Esophagus (tissue), 2 donors: ENCODE results near the gene WAC. TPM values are rescaled to one million over a fixed set of nuclear protein-coding genes. Genes with fewer than 3 reads are reported as not detected.

ENCODE experiments used
- H3K27ac ChIP-seq, 2 donors: one replicate each; pipeline ENCODE4 v1.5.1; 2013; ENCODE audit warnings: low read depth in 2 of 2, mild to moderate bottlenecking in 2 of 2, inconsistent platforms in 1 of 2, low read length in 1 of 2, moderate library complexity in 1 of 2
- H3K27me3 ChIP-seq, 2 donors: one replicate each; pipeline ENCODE4 v1.6.1; 2013; ENCODE audit warnings: low read length in 2 of 2, control low read depth in 1 of 2, mild to moderate bottlenecking in 1 of 2; ENCODE audit not compliant: insufficient read depth in 2 of 2, control insufficient read depth in 1 of 2
- H3K36me3 ChIP-seq, 2 donors: one replicate each; pipeline ENCODE4 v1.6.1; 2013; ENCODE audit warnings: low read length in 1 of 2; ENCODE audit not compliant: control insufficient read depth in 2 of 2, insufficient read depth in 2 of 2
- H3K4me1 ChIP-seq, 2 donors: one replicate each; pipeline ENCODE4 v1.6.1; 2013; ENCODE audit warnings: low read length in 1 of 2; ENCODE audit not compliant: control insufficient read depth in 2 of 2, insufficient read depth in 2 of 2
- H3K4me3 ChIP-seq, 2 donors: one replicate each; pipeline ENCODE4 v1.5.1; 2013; ENCODE audit warnings: low read length in 2 of 2, mild to moderate bottlenecking in 2 of 2, low read depth in 1 of 2, moderate library complexity in 1 of 2
- H3K9me3 ChIP-seq, 2 donors: one replicate each; pipeline ENCODE4 v1.6.1; 2013; ENCODE audit warnings: mild to moderate bottlenecking in 2 of 2, low read depth in 1 of 2, low read length in 1 of 2, moderate library complexity in 1 of 2; ENCODE audit not compliant: control insufficient read depth in 2 of 2, insufficient read depth in 1 of 2
- WGBS, 2 donors: extraction: QIAGEN DNeasy Blood & Tissue Kit; methylation state at CpG; one replicate each; pipeline ENCODE4 v1.1.7; 2013; 5-methylcytosine and 5-hydroxymethylcytosine counted together
- polyA plus RNA-seq, 2 donors: library from polyadenylated mRNA; stranded (reverse); fragments of 200-250 nt; gene quantifications; one replicate each; pipeline ENCODE4 v1.2.3, GENCODE V29; 2013
- donor health status: healthy with polysubstance abuse.
- donor health status: Bipolar disorder and iron deficiency.

The WAC gene
- polyA plus RNA-seq, 2 donors: 20.5 to 33.3 TPM

- Histone ChIP-seq H3K36me3 (peaks cover 0 to 3% of the 10 kb centered on the region in 2 donors), H3K27me3 (no peaks in the 10 kb centered on the region), H3K4me3 (no peak overlapping the region), H3K27ac (no peak overlapping the region), H3K4me1 (no peaks in the 10 kb centered on the region), H3K9me3 (no peaks in the 10 kb centered on the region)
- WGBS, 2 donors: 79 to 90% methylated on average over 5 of the region's 5 CpGs
Observed at GRCh38 chr10:28575852-28576251, 42.9 kb downstream of the WAC start.

DNA sequence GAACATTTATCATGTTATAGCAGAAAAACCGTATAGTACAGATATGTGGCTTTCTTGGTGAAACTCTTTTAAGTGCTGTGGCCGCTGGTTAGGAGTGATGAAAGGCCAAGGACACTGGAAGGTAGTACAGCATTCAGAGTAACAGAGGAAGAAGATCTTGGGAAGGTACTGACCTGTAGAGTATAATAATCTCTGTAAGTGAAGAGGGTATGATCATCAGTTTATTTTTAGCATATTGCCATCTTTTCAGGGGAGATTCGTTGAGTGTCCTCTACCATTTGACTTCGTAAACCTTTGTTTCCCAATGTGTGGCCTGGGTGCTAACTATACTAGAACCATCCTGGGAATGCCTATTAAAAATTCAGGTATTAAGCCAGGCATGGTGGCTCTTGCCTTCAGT, 44.6 kb downstream of the WAC start:
- Histone ChIP-seq H3K36me3 (peaks cover 0 to 8% of the 10 kb centered on the region in 2 donors), H3K4me3 (no peak overlapping the region), H3K9me3 (no peaks in the 10 kb centered on the region), H3K27ac (no peak overlapping the region), H3K27me3 (no peaks in the 10 kb centered on the region), H3K4me1 (no peaks in the 10 kb centered on the region)
- 77 to 86% methylated on average over 4 of the region's 4 CpGs for WGBS, 2 donors

GRCh38 chr10:28578454-28578853, 45.5 kb downstream of the WAC start:
- H3K4me1 ChIP-seq: no peaks in the 10 kb centered on the region
- peaks cover 0 to 8% of the 10 kb centered on the region in 2 donors for H3K36me3 ChIP-seq
- H3K27ac ChIP-seq: no peak overlapping the region
- H3K4me3 ChIP-seq: no peak overlapping the region
- no peaks in the 10 kb centered on the region for H3K27me3 ChIP-seq
- WGBS, 2 donors: 83 to 84% methylated on average over 2 of the region's 2 CpGs
- no peaks in the 10 kb centered on the region for H3K9me3 ChIP-seq

DNA sequence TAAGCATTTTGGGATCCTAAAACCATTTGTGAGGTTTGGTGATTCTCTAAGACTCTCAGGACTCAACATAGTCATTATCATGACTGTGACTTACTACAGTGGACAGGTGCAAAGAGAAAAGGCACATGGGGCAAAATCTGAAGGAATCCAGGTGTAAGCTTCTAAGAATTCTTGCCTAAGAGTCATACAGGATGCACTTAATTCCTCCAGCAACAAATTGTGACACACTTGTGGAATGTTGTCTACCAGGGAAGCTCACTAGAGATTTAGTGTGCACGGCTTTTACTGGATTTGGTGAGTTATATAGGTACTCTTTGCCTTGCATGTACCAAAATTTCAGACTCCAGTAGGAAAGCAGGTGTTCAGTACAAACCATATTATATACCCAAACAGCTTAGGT, 47.9 kb downstream of the WAC start:
- WGBS, 2 donors: 89 to 94% methylated on average over 1 of the region's 1 CpG
- Histone ChIP-seq H3K27ac (no peak overlapping the region), H3K9me3 (no peaks in the 10 kb centered on the region), H3K36me3 (peaks cover 0 to 9% of the 10 kb centered on the region in 2 donors), H3K4me1 (no peaks in the 10 kb centered on the region), H3K4me3 (no peak overlapping the region), H3K27me3 (no peaks in the 10 kb centered on the region)

DNA sequence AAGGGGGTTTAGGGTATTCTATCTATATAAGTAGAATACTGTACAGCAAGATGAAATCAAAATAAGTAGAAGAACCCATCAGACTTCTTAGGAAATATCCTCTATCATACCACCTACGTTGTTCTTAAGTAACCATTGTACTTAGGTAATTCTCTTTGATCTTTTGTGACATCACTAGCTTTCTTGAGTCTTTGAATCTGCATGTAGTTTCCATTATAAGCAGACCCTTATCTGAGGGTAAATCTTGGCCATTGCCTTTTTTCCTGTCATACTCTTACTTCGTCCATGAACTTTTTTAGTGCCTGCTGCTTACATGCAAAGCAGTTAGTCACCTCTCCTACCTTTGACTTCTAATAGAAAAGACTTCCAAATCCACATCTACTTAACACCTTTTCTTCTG, 49.0 kb downstream of the WAC start:
- H3K27me3 ChIP-seq: no peaks in the 10 kb centered on the region
- peaks cover 0 to 9% of the 10 kb centered on the region in 2 donors for H3K36me3 ChIP-seq
- WGBS, 2 donors: 72 to 80% methylated on average over 2 of the region's 2 CpGs
- no peaks in the 10 kb centered on the region for H3K4me1 ChIP-seq
- H3K9me3 ChIP-seq: no peaks in the 10 kb centered on the region
- H3K4me3 ChIP-seq: no peak overlapping the region
- no peak overlapping the region for H3K27ac ChIP-seq

GRCh38 chr10:28585076-28585475, 52.2 kb downstream of the WAC start:
- no peaks in the 10 kb centered on the region for H3K27me3 ChIP-seq
- H3K36me3 ChIP-seq: peaks cover 0 to 12% of the 10 kb centered on the region in 2 donors
- no peak overlapping the region for H3K4me3 ChIP-seq
- no peaks in the 10 kb centered on the region for H3K4me1 ChIP-seq
- WGBS, 2 donors: 72 to 74% methylated on average over 6 of the region's 6 CpGs
- H3K27ac ChIP-seq: no peak overlapping the region
- no peaks in the 10 kb centered on the region for H3K9me3 ChIP-seq

DNA sequence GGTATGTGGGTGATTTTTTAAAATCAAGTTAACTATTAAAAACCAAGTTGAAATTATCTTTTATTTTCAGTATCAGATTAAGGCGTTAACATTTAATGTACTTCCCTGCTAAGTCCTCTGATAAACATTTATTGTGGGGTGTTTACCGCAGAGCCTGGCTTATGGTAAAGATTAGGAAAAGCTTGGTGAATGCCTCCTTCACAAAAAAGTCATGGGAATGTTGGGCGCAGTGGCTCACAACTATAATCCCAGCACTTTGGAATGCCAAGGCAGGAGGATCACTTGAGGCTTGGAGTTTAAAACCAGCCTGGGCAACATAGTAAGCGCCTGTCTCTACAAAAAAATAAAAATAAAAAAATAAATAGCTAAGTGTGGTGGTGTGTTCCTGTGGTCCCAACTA, 53.3 kb downstream of the WAC start:
- H3K36me3 ChIP-seq: peaks cover 0 to 13% of the 10 kb centered on the region in 2 donors
- WGBS, 2 donors: 84 to 95% methylated on average over 4 of the region's 4 CpGs

GRCh38 chr10:28587270-28587969, 54.5 kb downstream of the WAC start:
- WGBS, 2 donors: 32% methylated on average over 5 of the region's 5 CpGs
- Histone ChIP-seq H3K9me3 (no peaks in the 10 kb centered on the region), H3K36me3 (peaks cover 5 to 16% of the 10 kb centered on the region in 2 donors), H3K27me3 (no peaks in the 10 kb centered on the region), H3K27ac (no peak overlapping the region), H3K4me1 (no peaks in the 10 kb centered on the region), H3K4me3 (no peak overlapping the region)

More for the DNA sequence above, 53.3 kb downstream of the WAC start:
- H3K4me3 ChIP-seq: no peak overlapping the region
- H3K27ac ChIP-seq: no peak overlapping the region
- H3K9me3 ChIP-seq: no peaks in the 10 kb centered on the region
- H3K4me1 ChIP-seq: no peaks in the 10 kb centered on the region
- no peaks in the 10 kb centered on the region for H3K27me3 ChIP-seq

GRCh38 chr10:28587970-28588290, 55.0 kb downstream of the WAC start:
- H3K4me1 ChIP-seq: no peaks in the 10 kb centered on the region
- H3K36me3 ChIP-seq: peaks cover 5 to 16% of the 10 kb centered on the region in 2 donors
- H3K4me3 ChIP-seq: no peak overlapping the region
- H3K9me3 ChIP-seq: no peaks in the 10 kb centered on the region
- no peaks in the 10 kb centered on the region for H3K27me3 ChIP-seq
- peak overlapping the region in 1 of 2 donors; percentile 15 for H3K27ac ChIP-seq
- WGBS, 2 donors: 13 to 28% methylated on average over 1 of the region's 1 CpG

- Histone ChIP-seq H3K4me1 (no peaks in the 10 kb centered on the region), H3K27me3 (no peaks in the 10 kb centered on the region), H3K9me3 (no peaks in the 10 kb centered on the region), H3K27ac (no peak overlapping the region), H3K4me3 (no peak overlapping the region), H3K36me3 (peaks cover 5 to 12% of the 10 kb centered on the region in 2 donors)
- 97% methylated on average over 1 of the region's 1 CpG for WGBS, 2 donors
Observed at GRCh38 chr10:28592953-28593352, 60.0 kb downstream of the WAC start.
